Psoas muscle (tissue), 8 donors: ENCODE measurements around the gene KCNJ10. TPM values are rescaled to one million over a fixed set of nuclear protein-coding genes. Genes with fewer than 3 reads are reported as not detected.

ENCODE experiments used
- ATAC-seq, 4 donors: fragments of 200-7000 bp; cut with Tn5 transposase; one replicate each; pipeline ENCODE4 v1.9.1; 2020; ENCODE audit warnings: moderate library complexity in 3 of 4, mild to moderate bottlenecking in 2 of 4
- DNase-seq, 2 donors: peaks; one replicate each; pipeline ENCODE4 v3.0.0-alpha.2; 2020
- H3K27ac ChIP-seq: fragments of 200-600 bp; one replicate; pipeline ENCODE4 v1.8.0; 2022
- H3K27me3 ChIP-seq, 3 donors: fragments of 200-600 bp in 1 of 3; one replicate each; pipeline versions ENCODE4 v1.6.1 to v1.8.0; 2013 to 2022; ENCODE audit warnings: low read length in 2 of 3, mild to moderate bottlenecking in 2 of 3, moderate library complexity in 1 of 3; ENCODE audit not compliant: insufficient read depth in 3 of 3
- H3K36me3 ChIP-seq, 2 donors: fragments of 200-600 bp in 1 of 2; one replicate each; pipeline versions ENCODE4 v1.6.1 to v1.8.0; 2013 to 2022; ENCODE audit warnings: low read depth in 1 of 2, mild to moderate bottlenecking in 1 of 2, moderate library complexity in 1 of 2; ENCODE audit not compliant: insufficient read depth in 1 of 2
- H3K4me1 ChIP-seq: fragments of 200-600 bp; one replicate; pipeline ENCODE4 v1.8.0; 2022
- H3K4me3 ChIP-seq: fragments of 200-600 bp; one replicate; pipeline ENCODE4 v1.8.0; 2022; ENCODE audit warnings: mild to moderate bottlenecking
- H3K9me3 ChIP-seq: fragments of 200-600 bp; one replicate; pipeline ENCODE4 v1.8.0; 2022
- WGBS, 3 donors: extraction: QIAGEN DNeasy Blood & Tissue Kit; methylation state at CpG; one replicate each; pipeline versions ENCODE4 v1.1.6 to v1.1.7; 2013; 5-methylcytosine and 5-hydroxymethylcytosine counted together
- intact Hi-C, 2 donors: fragments of 100-400 bp; cut with DNase I; formaldehyde crosslinking; loops; one replicate each; pipeline versions ENCODE4 v1.11.0 to v1.14.2; 2022
- polyA plus RNA-seq, 3 donors: library from polyadenylated mRNA; stranded (reverse); fragments of 200-250 nt; gene quantifications; one replicate each; pipeline ENCODE4 v1.2.3, GENCODE V29; 2013
- total RNA-seq, 4 donors: library from RNA; stranded (reverse); fragmentation: NEBNext Ultra II Directional in 2 of 4; extraction: Animal tissue kit (Norgen Biotek cat#: 25700) in 2 of 4; gene quantifications; one replicate each; pipeline versions ENCODE4 v1.2.1 to v1.2.4, GENCODE V29; 2021 to 2023
- TF ChIP-seq, protein P1 (sequence below): fragments of 200-600 bp; IDR thresholded peaks from one replicate; pipeline ENCODE4 v1.8.0; 2022; ENCODE audit warnings: antibody characterized with exemption
- donor health status: healthy with polysubstance abuse.
- donor health status: DM: no; HTN: no; CAD: no; lungs with moderate emphysema.
- donor health status: Bipolar disorder and iron deficiency.
- donor health status: healthy.
- donor health status: DM: yes; HTN: yes; CAD: no.
- donor health status: DM: no; HTN: no; CAD: no.
- donor health status: DM: no; HTN: no; CAD: no.
- donor health status: DM: yes; HTN: yes; CAD: no.

The KCNJ10 gene
- total and polyA plus RNA-seq, 7 donors: 0.01 to 0.09 (median 0.05) TPM; not detected in 3

DNA sequence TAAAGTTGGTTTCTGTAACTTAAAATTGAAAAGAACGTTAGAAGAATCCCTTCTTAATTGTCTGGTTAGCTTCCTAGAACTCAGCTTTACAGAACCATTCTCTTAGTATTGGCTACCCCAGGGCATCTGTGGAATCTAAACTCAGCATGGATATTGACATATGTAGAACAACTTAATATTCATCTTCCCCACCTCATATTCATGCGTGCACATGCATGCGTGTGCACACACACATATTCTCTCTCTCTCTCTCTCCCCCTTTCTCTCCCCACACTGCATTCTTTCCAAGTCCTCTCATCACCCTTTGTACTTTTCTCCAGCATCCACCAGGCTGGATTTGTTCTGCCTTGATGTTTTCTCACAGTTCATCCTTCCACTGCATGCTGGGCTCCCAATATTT lies 51.6 kb downstream of the KCNJ10 start:
- TF ChIP-seq, protein P1, sequence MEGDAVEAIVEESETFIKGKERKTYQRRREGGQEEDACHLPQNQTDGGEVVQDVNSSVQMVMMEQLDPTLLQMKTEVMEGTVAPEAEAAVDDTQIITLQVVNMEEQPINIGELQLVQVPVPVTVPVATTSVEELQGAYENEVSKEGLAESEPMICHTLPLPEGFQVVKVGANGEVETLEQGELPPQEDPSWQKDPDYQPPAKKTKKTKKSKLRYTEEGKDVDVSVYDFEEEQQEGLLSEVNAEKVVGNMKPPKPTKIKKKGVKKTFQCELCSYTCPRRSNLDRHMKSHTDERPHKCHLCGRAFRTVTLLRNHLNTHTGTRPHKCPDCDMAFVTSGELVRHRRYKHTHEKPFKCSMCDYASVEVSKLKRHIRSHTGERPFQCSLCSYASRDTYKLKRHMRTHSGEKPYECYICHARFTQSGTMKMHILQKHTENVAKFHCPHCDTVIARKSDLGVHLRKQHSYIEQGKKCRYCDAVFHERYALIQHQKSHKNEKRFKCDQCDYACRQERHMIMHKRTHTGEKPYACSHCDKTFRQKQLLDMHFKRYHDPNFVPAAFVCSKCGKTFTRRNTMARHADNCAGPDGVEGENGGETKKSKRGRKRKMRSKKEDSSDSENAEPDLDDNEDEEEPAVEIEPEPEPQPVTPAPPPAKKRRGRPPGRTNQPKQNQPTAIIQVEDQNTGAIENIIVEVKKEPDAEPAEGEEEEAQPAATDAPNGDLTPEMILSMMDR: no peak
- Histone ChIP-seq H3K4me3 (no peak overlapping the region), H3K27me3 (no peaks in the 10 kb centered on the region), H3K9me3 (no peaks in the 10 kb centered on the region), H3K36me3 (no peaks in the 10 kb centered on the region), H3K27ac (no peak overlapping the region), H3K4me1 (no peaks in the 10 kb centered on the region)
- intact Hi-C loops: no loop called here
- DNase-seq: no peak
- ATAC-seq: no peak
- 71 to 83% (median 75%) methylated on average over 3 of the region's 3 CpGs for WGBS, 3 donors

DNA sequence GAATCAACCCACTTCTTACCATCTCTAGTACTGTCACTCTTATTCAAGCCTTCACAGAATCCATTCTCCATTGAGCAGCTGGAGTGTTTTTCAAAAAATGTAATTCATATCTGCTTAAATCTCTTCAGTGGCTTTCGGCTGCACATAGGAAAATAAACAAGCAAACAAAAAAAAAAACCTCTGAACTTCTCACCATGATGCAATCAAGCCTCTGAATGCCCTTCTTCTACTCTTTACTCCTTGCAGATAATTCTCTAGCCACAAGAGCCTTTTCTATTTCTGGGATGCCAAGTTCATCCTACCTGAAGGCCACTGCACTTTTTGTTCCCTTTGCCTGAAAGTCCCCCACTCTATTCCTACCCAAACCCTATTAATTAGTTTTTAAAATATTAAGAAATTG lies 52.4 kb downstream of the KCNJ10 start:
- no peaks in the 10 kb centered on the region for H3K4me1 ChIP-seq
- DNase-seq (no peak), ATAC-seq (no peak)
- no peaks in the 10 kb centered on the region for H3K36me3 ChIP-seq
- no peak overlapping the region for H3K4me3 ChIP-seq
- no peak overlapping the region for H3K27ac ChIP-seq
- no peaks in the 10 kb centered on the region for H3K9me3 ChIP-seq
- TF ChIP-seq, protein P1: no peak
- intact Hi-C loops: no loop called here
- 69 to 74% (median 70%) methylated on average over 1 of the region's 1 CpG for WGBS, 3 donors
- no peaks in the 10 kb centered on the region for H3K27me3 ChIP-seq

DNA sequence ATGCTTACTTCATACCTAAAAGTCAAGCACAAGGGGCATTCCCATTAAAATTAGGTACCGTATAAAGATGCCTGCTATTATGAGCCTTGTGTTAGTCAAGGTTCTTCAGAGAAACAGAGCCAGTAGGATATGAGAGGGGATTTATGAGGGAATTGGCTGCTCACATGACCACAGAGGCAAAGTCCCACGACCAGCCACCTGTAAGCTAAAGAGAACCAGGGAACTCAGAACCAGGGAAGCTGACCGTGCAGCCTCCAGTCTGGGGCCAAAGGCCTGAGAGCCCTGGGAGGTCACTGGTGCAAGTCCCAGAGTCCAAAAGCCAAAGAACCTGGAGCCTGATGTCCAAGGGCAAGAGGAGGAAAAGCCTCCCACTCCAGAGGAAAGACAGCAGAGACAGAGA lies 58.2 kb downstream of the KCNJ10 start:
- WGBS, 3 donors: 63 to 68% (median 65%) methylated on average over 3 of the region's 3 CpGs
- intact Hi-C loops: no loop called here
- Histone ChIP-seq H3K36me3 (no peaks in the 10 kb centered on the region), H3K4me3 (no peak overlapping the region), H3K27me3 (no peaks in the 10 kb centered on the region), H3K27ac (no peak overlapping the region), H3K9me3 (no peaks in the 10 kb centered on the region), H3K4me1 (no peaks in the 10 kb centered on the region)
- TF ChIP-seq, protein P1: no peak
- no peak for ATAC-seq
- no peak for DNase-seq

DNA sequence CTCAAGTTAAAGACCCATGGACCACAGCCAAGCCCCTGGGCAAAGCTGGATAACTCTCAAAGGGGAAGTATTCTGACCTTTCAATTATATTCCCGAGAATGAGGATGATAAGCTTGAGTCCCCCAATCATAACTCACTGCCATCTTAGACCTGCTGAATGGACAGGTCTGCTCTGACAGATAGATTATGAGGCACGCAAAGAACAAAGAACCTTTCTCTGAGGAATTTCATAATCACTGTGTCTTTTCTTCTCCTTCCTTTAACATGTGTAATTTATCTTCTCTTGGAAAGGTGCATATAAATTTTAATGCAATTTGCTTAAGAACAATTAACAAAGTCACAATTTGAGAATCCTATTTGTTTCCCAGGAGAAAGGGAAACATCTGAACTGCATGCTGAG lies 60.2 kb downstream of the KCNJ10 start:
- Histone ChIP-seq H3K27me3 (no peaks in the 10 kb centered on the region), H3K36me3 (no peaks in the 10 kb centered on the region), H3K4me1 (no peaks in the 10 kb centered on the region), H3K4me3 (no peak overlapping the region), H3K27ac (no peak overlapping the region), H3K9me3 (no peaks in the 10 kb centered on the region)
- intact Hi-C loops: loop anchor here (5.0 kb wide), 2 partner anchors 212 to 878 kb away; no protein-coding TSS in a partner anchor
- ATAC-seq (no peak), DNase-seq (no peak)
- WGBS, 3 donors: 52 to 65% (median 53%) methylated on average over 2 of the region's 2 CpGs
- TF ChIP-seq, protein P1: no peak

DNA sequence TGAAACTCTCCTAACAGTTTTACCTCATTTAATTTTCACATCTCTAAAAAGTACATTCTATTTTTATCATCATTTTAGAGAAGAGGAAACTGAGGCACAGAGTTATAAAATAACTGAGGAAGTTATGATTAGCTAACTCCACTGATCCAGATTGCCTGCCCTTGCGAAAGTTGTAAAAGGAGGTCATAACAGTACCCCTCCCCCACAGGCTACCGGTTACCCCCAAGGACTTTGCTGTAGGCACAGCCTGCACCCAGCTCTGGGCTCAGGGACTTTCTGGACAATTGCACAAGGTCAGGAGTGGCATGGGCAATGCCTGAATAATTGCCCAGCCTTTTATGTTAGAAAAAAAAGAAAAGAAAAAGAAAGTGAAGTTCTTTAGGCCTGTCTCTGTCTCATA lies 60.9 kb downstream of the KCNJ10 start:
- H3K4me1 ChIP-seq: no peaks in the 10 kb centered on the region
- no peaks in the 10 kb centered on the region for H3K27me3 ChIP-seq
- no peaks in the 10 kb centered on the region for H3K9me3 ChIP-seq
- ATAC-seq (no peak), DNase-seq (no peak)
- no peak overlapping the region for H3K4me3 ChIP-seq
- no peaks in the 10 kb centered on the region for H3K36me3 ChIP-seq
- intact Hi-C loops: loop anchor here (5.0 kb wide), 2 partner anchors 212 to 877 kb away; no protein-coding TSS in a partner anchor
- WGBS, 3 donors: 48 to 65% (median 48%) methylated on average over 2 of the region's 2 CpGs
- TF ChIP-seq, protein P1: no peak
- no peak overlapping the region for H3K27ac ChIP-seq
